HFF-Myc (cell line): ENCODE results near the gene RPL32.
"Not testable (repeated sequence)": the region's sequence is repeated elsewhere in the genome, so short reads cannot be mapped to it uniquely, and the experiment has no call there.

ENCODE experiments used
- DNase-seq: peaks from one replicate; pipeline ENCODE4 v3.0.0-alpha.2; 2011; ENCODE audit warnings: low read depth; ENCODE audit errors: extremely low read depth
- H3K4me3 ChIP-seq: replicated peaks from 2 replicates; pipeline ENCODE4 v1.5.1; 2011; ENCODE audit warnings: low read depth, mild to moderate bottlenecking, control low read depth, low read length
- TF ChIP-seq, protein P1 (sequence below): IDR thresholded peaks from 2 replicates; pipeline ENCODE4 v1.5.1; 2012; ENCODE audit warnings: mild to moderate bottlenecking, low read depth, low read length, control low read depth; ENCODE audit errors: missing control alignments

Gene RPL32

DNA sequence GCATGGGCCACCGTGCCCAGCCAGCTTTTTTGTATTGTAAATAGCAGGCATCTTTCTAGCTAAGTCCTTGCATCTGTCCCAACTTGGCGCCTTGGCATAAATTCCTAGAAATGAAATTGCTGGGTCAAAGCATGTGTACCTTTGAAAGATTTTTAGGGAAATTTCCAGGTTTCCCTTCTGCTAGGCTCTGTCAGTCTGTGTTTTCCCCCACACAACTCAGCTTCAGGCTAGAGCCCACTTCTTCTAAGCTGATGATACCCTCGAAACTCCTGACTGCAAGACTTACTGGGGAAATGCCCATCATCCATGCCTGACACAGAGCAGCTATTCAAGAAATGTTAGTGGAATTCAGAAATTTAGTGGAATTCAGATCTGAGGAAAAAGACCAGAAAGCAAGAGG, 10.8 kb upstream of the RPL32 start:
- DNase-seq = no peak
- H3K4me3 ChIP-seq = no peak overlapping the region
- TF ChIP-seq, protein P1, sequence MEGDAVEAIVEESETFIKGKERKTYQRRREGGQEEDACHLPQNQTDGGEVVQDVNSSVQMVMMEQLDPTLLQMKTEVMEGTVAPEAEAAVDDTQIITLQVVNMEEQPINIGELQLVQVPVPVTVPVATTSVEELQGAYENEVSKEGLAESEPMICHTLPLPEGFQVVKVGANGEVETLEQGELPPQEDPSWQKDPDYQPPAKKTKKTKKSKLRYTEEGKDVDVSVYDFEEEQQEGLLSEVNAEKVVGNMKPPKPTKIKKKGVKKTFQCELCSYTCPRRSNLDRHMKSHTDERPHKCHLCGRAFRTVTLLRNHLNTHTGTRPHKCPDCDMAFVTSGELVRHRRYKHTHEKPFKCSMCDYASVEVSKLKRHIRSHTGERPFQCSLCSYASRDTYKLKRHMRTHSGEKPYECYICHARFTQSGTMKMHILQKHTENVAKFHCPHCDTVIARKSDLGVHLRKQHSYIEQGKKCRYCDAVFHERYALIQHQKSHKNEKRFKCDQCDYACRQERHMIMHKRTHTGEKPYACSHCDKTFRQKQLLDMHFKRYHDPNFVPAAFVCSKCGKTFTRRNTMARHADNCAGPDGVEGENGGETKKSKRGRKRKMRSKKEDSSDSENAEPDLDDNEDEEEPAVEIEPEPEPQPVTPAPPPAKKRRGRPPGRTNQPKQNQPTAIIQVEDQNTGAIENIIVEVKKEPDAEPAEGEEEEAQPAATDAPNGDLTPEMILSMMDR = no peak

DNA sequence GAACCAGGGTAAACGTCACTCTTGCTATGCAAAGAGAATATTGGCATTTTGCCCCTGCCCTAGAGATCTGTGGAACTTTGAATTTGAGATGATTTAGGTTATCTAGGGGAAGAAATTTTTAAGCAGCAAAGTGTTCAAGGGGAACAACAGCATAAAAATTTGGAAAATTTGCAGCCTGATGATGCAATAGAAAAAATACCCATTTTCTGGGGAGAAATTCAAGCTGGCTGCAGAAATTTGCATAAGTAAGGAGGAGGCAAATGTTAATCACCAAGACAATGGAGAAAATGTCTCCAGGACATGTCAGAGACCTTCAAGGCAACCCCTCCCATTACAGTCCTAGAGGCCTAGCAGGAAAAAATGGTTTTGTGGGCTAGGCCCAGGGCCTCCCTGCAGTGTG, 4.4 kb upstream of the RPL32 start:
- TF ChIP-seq, protein P1 = no peak
- H3K4me3 ChIP-seq = no peak overlapping the region
- DNase-seq = no peak

DNA sequence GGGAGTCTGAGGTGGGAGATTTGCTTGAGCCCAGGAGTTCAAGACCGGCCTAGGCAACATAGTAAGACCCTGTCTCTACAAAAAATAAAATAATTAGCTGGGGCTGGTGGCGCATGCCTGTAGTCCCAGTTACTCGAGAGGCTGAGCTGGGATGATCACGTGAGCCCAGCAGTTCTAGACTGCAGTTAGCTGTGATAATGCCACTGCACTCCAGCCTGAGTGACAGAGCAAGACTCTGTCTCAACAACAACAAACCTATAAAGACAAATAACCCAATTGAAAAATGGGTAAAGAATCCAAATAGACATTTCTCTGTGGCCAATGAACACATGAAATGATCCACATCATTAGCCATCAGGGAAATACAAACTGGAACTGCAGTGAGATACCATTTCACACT, 1.1 kb upstream of the RPL32 start:
- TF ChIP-seq, protein P1 = no peak
- DNase-seq = no peak
- H3K4me3 ChIP-seq = no peak overlapping the region

DNA sequence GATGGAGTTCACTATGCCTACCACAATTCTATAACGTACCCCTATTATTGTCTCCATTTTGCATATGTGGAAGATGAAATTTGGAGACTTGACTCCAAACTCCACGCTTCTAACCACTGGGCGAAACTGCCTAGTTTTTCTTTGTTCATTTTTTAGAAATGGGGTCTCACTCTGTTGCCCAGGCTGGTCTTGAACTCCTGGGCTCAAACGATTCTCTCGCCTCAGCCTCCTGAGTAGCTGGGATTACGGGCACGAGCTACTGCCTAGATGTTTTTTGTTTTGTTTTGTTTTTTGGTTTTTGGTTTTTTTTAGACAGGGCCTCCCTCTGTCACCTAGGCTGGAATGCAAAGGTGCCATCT, 584 bp upstream of the RPL32 start:
- no peak overlapping the region for H3K4me3 ChIP-seq
- TF ChIP-seq, protein P1 = no peak

DNA sequence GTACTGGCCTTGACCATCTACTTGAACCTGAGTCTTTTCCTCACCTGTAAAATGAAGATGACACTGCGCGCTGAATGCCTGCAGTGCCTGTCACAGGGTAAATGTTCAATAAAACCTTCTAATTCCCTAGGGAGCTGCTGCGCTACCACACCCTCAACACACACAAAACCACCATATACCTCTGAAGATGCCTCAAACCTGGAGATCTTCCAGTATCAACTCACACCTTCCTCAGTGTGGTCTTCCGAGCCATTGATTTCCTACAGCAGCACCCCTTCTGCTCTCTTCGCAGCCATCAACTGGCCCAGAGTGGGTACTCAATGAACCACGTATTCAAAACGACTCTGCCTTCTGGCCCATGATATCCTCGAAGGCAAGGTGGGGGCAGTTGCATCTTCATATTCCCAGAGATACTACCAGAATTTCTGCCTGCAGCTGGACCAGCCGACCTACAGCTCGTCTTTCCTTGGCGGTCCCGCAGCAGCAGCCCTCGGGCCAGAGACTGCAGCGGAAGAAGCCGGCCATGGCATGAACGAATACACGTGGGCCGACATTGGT, 695 bp downstream of the RPL32 start:
- H3K4me3 ChIP-seq = peak overlapping the region; percentile 79
- DNase-seq = no peak
- TF ChIP-seq, protein P1 = no peak

More for the DNA sequence above, 584 bp upstream of the RPL32 start:
- DNase-seq = no peak

DNA sequence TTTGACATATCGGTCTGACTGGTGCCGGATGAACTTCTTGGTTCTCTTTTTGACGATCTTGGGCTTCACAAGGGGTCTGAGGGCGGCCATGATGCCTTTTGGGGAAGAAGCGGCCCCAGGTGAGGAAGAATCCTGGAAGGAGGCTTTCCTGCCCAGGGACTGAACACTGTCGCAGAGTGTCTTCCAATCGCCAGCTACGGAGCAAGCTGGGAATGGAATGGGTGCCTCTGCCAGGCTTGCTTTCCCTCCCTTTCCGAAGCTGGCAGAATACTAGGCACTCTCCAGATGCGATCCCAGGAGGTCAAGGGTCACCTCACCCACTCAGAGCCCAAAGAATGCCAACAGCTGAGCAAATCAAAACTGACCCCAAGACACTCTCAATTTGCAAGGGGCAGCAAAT, 1.2 kb downstream of the RPL32 start:
- H3K4me3 ChIP-seq = peak overlapping the region; percentile 79
- not testable (repeated sequence) for DNase-seq

DNA sequence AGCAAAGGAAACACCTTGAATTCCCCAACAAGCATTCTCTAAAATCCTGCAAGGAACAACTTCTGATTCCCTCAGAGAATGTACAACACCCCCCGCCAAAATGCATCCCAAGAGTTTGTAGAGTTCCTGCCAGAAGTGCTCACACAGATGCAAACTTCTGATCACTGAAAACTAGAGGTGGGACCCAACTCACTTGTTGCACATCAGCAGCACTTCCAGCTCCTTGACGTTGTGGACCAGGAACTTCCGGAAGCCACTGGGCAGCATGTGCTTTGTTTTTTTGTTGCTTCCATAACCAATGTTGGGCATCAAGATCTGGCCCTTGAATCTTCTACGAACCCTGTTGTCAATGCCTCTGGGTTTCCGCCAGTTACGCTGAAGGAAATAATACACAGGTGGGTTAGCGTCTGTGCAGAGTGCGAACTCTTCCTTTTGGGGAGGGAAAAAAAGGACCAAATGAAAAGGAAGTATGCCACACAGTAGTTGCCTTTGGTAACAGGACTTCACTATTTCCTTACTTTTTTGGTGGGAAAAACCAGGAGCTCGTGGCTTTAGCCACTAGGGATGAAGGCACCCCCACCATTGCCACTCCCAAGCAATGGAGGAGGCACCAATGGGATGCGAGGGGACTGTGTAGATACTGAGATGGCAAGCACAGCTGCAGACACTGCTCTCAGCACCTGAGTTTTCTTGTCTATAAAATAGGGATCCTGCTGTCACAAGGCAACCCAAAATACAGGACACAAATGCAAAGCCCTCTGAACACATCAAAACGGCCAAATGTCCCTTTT, 2.0 kb downstream of the RPL32 start:
- DNase-seq = no peak
- H3K4me3 ChIP-seq = peak overlapping the region; percentile 79
- TF ChIP-seq, protein P1 = no peak
